Measurements from ENCODE around the gene NINJ1.

Gene NINJ1

GRCh38 chr9:93132287-93132927, 1.6 kb downstream of the NINJ1 start:
- no peak for DNase-seq

GRCh38 chr9:93131599-93132286, 2.3 kb downstream of the NINJ1 start:
- DNase-seq: no peak

GRCh38 chr9:93130861-93131481, 3.1 kb downstream of the NINJ1 start:
- no peak for DNase-seq

GRCh38 chr9:93129691-93130500, 4.2 kb downstream of the NINJ1 start:
- no peak for DNase-seq

GRCh38 chr9:93129286-93129685, 4.8 kb downstream of the NINJ1 start:
- DNase-seq: no peak

GRCh38 chr9:93128715-93129224, 5.3 kb downstream of the NINJ1 start:
- DNase-seq: no peak

GRCh38 chr9:93128011-93128714, 5.9 kb downstream of the NINJ1 start:
- DNase-seq: no peak

- DNase-seq: no peak
These were observed 6.6 kb downstream of the NINJ1 start for GRCh38 chr9:93127395-93127911.

GRCh38 chr9:93126825-93127368, 7.2 kb downstream of the NINJ1 start:
- no peak for DNase-seq

- DNase-seq: no peak
These were observed 7.8 kb downstream of the NINJ1 start for GRCh38 chr9:93126151-93126781.

- DNase-seq: no peak
These were observed 8.6 kb downstream of the NINJ1 start for GRCh38 chr9:93125331-93125894.

- DNase-seq: no peak
These were observed 9.3 kb downstream of the NINJ1 start for GRCh38 chr9:93124793-93125192.

- DNase-seq: no peak
These were observed 10.3 kb downstream of the NINJ1 start for GRCh38 chr9:93123561-93124283.

GRCh38 chr9:93122721-93123221, 11.3 kb downstream of the NINJ1 start:
- DNase-seq: no peak

- DNase-seq: no peak
These were observed 12.5 kb downstream of the NINJ1 start for GRCh38 chr9:93121316-93122241.

GRCh38 chr9:93120846-93121315, 13.2 kb downstream of the NINJ1 start:
- DNase-seq: no peak

GRCh38 chr9:93119953-93120845, 13.9 kb downstream of the NINJ1 start:
- no peak for DNase-seq

- DNase-seq: no peak
These were observed 14.4 kb downstream of the NINJ1 start for GRCh38 chr9:93119703-93119952.

Measured in NCI-H2107 (cell line).